Osteoblast (primary cell): ENCODE measurements around the gene MARK3. TPM values are rescaled to one million over a fixed set of nuclear protein-coding genes. Genes with fewer than 3 reads are reported as not detected.

ENCODE experiments used
- DNase-seq: peaks from one replicate; pipeline ENCODE4 v3.0.0; 2011; ENCODE audit warnings: low spot score, mixed read lengths; ENCODE audit not compliant: insufficient read length; ENCODE audit errors: missing footprints
- H2AFZ ChIP-seq: 2 replicates; pipeline ENCODE4 v1.6.0; 2011; ENCODE audit warnings: mild to moderate bottlenecking, low read length
- H3K27ac ChIP-seq: 2 replicates; pipeline ENCODE4 v1.5.1; 2011; ENCODE audit warnings: mild to moderate bottlenecking, low read depth, low read length, moderate library complexity
- H3K27me3 ChIP-seq: 2 replicates; pipeline ENCODE4 v1.6.0; 2012; ENCODE audit warnings: mild to moderate bottlenecking, control low read depth, inconsistent platforms, low read length, moderate library complexity; ENCODE audit not compliant: insufficient read depth
- H3K36me3 ChIP-seq: 2 replicates; pipeline ENCODE4 v1.5.1; 2011; ENCODE audit warnings: mild to moderate bottlenecking, low read length, control low read depth, moderate library complexity; ENCODE audit not compliant: insufficient read depth
- H3K4me1 ChIP-seq: 2 replicates; pipeline ENCODE4 v1.5.1; 2011; ENCODE audit warnings: mild to moderate bottlenecking, low read length, control low read depth, moderate library complexity; ENCODE audit not compliant: insufficient read depth
- H3K4me2 ChIP-seq: 2 replicates; pipeline ENCODE4 v1.6.0; 2011; ENCODE audit warnings: mild to moderate bottlenecking, low read length; ENCODE audit not compliant: insufficient read depth
- H3K4me3 ChIP-seq: fragments of 200-600 bp; sonication (generic); 3 replicates; pipeline ENCODE4 v1.5.1; 2012; ENCODE audit warnings: mild to moderate bottlenecking, low read length, inconsistent platforms; ENCODE audit not compliant: insufficient read depth
- H3K79me2 ChIP-seq: 2 replicates; pipeline ENCODE4 v1.6.0; 2012; ENCODE audit warnings: mild to moderate bottlenecking, low read length, control low read depth, inconsistent platforms; ENCODE audit not compliant: insufficient read depth
- H3K9me3 ChIP-seq: 2 replicates; pipeline ENCODE4 v1.5.1; 2011; ENCODE audit warnings: low read depth, low read length, control low read depth
- H4K20me1 ChIP-seq: 2 replicates; pipeline ENCODE4 v1.6.0; 2012; ENCODE audit warnings: mild to moderate bottlenecking, low read length, control low read depth; ENCODE audit not compliant: insufficient read depth
- total RNA-seq: library from RNA; depleted of rRNA; stranded (reverse); fragments of >200 nt; gene quantifications from 2 replicates; pipeline ENCODE4 v1.2.3, GENCODE V29; 2012
- TF ChIP-seq, protein P1 (sequence below): IDR thresholded peaks from 2 replicates; pipeline ENCODE4 v1.5.1; 2011; ENCODE audit warnings: mild to moderate bottlenecking, low read depth, low read length, moderate library complexity; ENCODE audit errors: extremely low read depth

Gene MARK3
- total RNA-seq, 1 donor: 101 TPM

DNA sequence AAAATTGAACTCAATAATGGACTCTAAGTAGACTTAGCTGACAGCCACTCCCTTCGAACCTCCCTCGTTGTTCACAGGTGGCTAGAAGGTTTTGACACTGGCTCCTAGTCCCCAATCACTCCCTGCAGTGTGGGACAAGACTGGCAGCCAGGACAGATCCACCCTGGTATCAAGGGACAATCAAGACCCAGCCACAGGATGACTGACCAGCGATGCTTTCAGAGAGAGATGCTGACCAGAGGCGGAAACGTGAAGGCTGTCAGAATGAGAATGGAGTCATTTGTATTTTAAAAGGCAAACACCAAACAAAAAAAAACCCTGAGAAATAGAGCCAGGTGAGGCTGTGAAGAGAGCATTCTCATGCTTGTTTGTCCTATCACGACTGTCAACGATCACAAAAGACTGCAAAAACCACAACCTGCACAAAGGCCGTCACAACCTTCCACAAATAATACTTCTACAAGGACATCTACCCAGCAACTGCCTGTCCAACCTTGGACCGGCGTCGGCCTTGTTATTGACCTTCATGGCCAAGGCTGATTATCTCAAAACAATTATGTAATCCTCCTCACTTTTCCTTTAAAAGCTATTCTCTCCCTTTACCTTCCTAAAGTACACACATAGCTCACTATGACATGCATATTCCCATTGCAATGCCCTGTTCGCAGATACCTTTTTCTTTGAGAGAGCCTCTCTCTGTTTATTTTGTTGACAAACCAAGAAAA is 38.0 kb upstream of the MARK3 start:
- Histone ChIP-seq H3K4me2 (no peak overlapping the region), H3K4me1 (peaks cover 13% of the 10 kb centered on the region), H2AFZ (no peak overlapping the region), H3K27ac (no peak overlapping the region), H4K20me1 (peaks cover 4% of the 10 kb centered on the region), H3K4me3 (no peak overlapping the region), H3K36me3 (peaks cover 28% of the 10 kb centered on the region), H3K9me3 (no peaks in the 10 kb centered on the region), H3K79me2 (no peaks in the 10 kb centered on the region), H3K27me3 (no peaks in the 10 kb centered on the region)
- TF ChIP-seq, protein P1, sequence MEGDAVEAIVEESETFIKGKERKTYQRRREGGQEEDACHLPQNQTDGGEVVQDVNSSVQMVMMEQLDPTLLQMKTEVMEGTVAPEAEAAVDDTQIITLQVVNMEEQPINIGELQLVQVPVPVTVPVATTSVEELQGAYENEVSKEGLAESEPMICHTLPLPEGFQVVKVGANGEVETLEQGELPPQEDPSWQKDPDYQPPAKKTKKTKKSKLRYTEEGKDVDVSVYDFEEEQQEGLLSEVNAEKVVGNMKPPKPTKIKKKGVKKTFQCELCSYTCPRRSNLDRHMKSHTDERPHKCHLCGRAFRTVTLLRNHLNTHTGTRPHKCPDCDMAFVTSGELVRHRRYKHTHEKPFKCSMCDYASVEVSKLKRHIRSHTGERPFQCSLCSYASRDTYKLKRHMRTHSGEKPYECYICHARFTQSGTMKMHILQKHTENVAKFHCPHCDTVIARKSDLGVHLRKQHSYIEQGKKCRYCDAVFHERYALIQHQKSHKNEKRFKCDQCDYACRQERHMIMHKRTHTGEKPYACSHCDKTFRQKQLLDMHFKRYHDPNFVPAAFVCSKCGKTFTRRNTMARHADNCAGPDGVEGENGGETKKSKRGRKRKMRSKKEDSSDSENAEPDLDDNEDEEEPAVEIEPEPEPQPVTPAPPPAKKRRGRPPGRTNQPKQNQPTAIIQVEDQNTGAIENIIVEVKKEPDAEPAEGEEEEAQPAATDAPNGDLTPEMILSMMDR: no peak
- DNase-seq: no peak

DNA sequence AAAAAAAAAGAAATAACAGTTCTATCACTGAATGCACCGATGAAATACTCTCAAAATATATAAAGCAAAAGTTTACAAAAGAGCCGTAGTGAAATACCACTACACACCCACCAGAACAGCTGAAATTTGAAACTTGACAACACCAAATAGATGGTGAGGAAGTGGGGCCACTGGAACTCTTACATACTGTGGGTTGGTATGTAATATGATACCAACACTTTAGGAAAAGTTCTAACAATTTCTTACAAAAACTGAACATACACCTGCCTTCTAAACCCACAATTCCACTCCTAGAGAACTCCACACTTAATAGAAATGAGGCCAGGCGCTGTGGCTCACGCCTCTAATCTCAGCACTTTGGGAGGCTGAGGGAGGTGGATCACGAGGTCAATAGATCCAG is 37.1 kb upstream of the MARK3 start:
- H3K4me2 ChIP-seq: no peak overlapping the region
- H3K27me3 ChIP-seq: no peaks in the 10 kb centered on the region
- no peak overlapping the region for H3K27ac ChIP-seq
- peaks cover 13% of the 10 kb centered on the region for H3K4me1 ChIP-seq
- no peaks in the 10 kb centered on the region for H3K9me3 ChIP-seq
- no peak overlapping the region for H3K4me3 ChIP-seq
- DNase-seq: no peak
- H3K36me3 ChIP-seq: peaks cover 19% of the 10 kb centered on the region
- no peaks in the 10 kb centered on the region for H3K79me2 ChIP-seq
- peaks cover 3% of the 10 kb centered on the region for H4K20me1 ChIP-seq
- TF ChIP-seq, protein P1: no peak
- H2AFZ ChIP-seq: no peak overlapping the region

DNA sequence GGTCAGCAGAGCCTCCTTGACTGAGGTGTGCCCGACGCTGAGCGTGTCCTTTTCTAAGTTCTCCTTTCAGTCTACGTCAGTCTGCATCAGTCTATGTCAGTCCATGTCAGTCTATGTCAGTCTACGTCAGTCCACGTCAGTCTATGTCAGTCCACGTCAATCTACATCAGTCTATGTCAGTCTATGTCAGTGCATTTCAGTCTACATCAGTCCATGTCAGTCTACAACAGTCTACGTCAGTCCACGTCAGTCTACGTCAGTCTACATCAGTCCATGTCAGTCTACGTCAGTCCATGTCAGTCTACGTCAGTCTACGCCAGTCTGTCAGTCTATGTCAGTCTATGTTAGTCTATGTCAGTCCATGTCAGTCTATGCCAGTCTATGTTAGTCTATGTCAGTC is 35.2 kb upstream of the MARK3 start:
- H3K27ac ChIP-seq: no peak overlapping the region
- H3K79me2 ChIP-seq: no peaks in the 10 kb centered on the region
- no peak overlapping the region for H3K4me3 ChIP-seq
- H3K36me3 ChIP-seq: peaks cover under 1% of the 10 kb centered on the region
- H3K4me1 ChIP-seq: peaks cover 11% of the 10 kb centered on the region
- TF ChIP-seq, protein P1: no peak
- H3K9me3 ChIP-seq: no peaks in the 10 kb centered on the region
- H4K20me1 ChIP-seq: peaks cover 3% of the 10 kb centered on the region
- no peak overlapping the region for H3K4me2 ChIP-seq
- DNase-seq: no peak
- no peak overlapping the region for H2AFZ ChIP-seq
- no peaks in the 10 kb centered on the region for H3K27me3 ChIP-seq

DNA sequence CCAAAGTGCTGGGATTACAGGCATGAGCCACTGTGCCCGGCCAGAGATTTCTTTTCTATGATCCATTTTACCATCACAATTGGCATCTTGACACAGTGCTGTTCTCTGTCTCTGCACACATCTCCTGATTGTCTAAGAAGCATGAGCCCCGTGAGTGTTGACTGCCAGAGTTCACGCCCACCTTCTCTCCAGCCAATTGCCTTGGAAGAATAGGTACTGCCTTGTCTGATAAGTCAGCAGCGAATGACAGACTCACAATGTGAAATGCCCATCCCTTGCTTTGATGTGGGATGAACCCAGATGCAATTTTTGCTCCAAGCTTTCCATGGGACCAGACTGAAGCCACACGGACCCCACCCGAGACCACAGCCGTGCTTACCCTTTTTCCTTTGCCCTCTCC is 31.9 kb upstream of the MARK3 start:
- H3K4me2 ChIP-seq: no peak overlapping the region
- H3K4me1 ChIP-seq: no peaks in the 10 kb centered on the region
- DNase-seq: no peak
- H3K9me3 ChIP-seq: no peaks in the 10 kb centered on the region
- no peak overlapping the region for H2AFZ ChIP-seq
- TF ChIP-seq, protein P1: no peak
- no peaks in the 10 kb centered on the region for H3K79me2 ChIP-seq
- H3K27me3 ChIP-seq: no peaks in the 10 kb centered on the region
- no peak overlapping the region for H3K27ac ChIP-seq
- H3K4me3 ChIP-seq: no peak overlapping the region
- H3K36me3 ChIP-seq: no peaks in the 10 kb centered on the region
- no peaks in the 10 kb centered on the region for H4K20me1 ChIP-seq
